ENCODE results near the gene RALB. TPM values are rescaled to one million over a fixed set of nuclear protein-coding genes. Genes with fewer than 3 reads are reported as not detected.

Gene RALB
- total RNA-seq, 2 experiments from 2014 or later, result 33.0 to 33.5 TPM

Other genes starting within 250 kb of the RALB start
- gene EPB41L5, start 239.8 kb upstream of the RALB start, total RNA-seq, result 1 to 10 TPM; 3.4 to 4.4 TPM
- 10 to 100 TPM; 30.2 to 32.0 TPM for gene TMEM185B, start 29.5 kb upstream of the RALB start, total RNA-seq
- gene INHBB, start 93.3 kb downstream of the RALB start, total RNA-seq, result not detected

Measured in activated CD8-positive, alpha-beta memory T cell treated with anti-CD3 and anti-CD28 coated beads for 36 hours (primary cell).